H1 (cell line): Measurements from ENCODE around the gene ORC5. TPM values are rescaled to one million over a fixed set of nuclear protein-coding genes. Genes with fewer than 3 reads are reported as not detected.

ENCODE experiments used
- CTCF ChIA-PET: fragments of 300-600 bp; sonication (Branson Sonifier 250); formaldehyde crosslinking; loops from one replicate; lab custom pipeline; 2021; ENCODE audit not compliant: partially characterized antibody; lab: Charles Lee
- POLR2A ChIA-PET: fragments of 300-600 bp; sonication (Branson Sonifier 250); formaldehyde crosslinking; loops from one replicate; lab custom pipeline; 2021; ENCODE audit warnings: inconsistent platforms; ENCODE audit not compliant: partially characterized antibody; lab: Charles Lee
- DNase-seq, 2 experiments: peaks; one replicate each; pipeline versions ENCODE4 v3.0.0 to v3.0.0-alpha.2; 2010 to 2022; ENCODE audit warnings: low spot score in 2 of 2, low read depth in 1 of 2, mixed read lengths in 1 of 2
- FAIRE-seq: peaks from 2 replicates; lab custom pipeline; 2011; peaks lifted over from hg19 to GRCh38; lab: Jason Lieb, UNC
- H2AFZ ChIP-seq: 2 replicates; pipeline ENCODE4 v1.8.1; 2012; ENCODE audit warnings: low read length, inconsistent platforms
- H2AK5ac ChIP-seq: 2 replicates; pipeline ENCODE4 v1.6.1; 2013; ENCODE audit warnings: low read depth, low read length
- H2BK120ac ChIP-seq: replicated peaks from 2 replicates; pipeline ENCODE3; 2013; ENCODE audit warnings: low read depth, low read length, inconsistent platforms
- H2BK12ac ChIP-seq: 2 replicates; pipeline ENCODE4 v1.6.1; 2013; ENCODE audit warnings: low read depth, low read length
- H2BK15ac ChIP-seq: 2 replicates; pipeline ENCODE4 v1.6.1; 2013; ENCODE audit warnings: low read length
- H2BK20ac ChIP-seq: 2 replicates; pipeline ENCODE4 v1.6.1; 2013; ENCODE audit warnings: low read length
- H2BK5ac ChIP-seq: 2 replicates; pipeline ENCODE4 v1.6.1; 2013; ENCODE audit warnings: low read depth, low read length
- H3K14ac ChIP-seq: 2 replicates; pipeline ENCODE4 v1.6.1; 2013; ENCODE audit warnings: inconsistent platforms; ENCODE audit not compliant: insufficient read length
- H3K18ac ChIP-seq: 2 replicates; pipeline ENCODE4 v1.6.1; 2013; ENCODE audit warnings: low read length; ENCODE audit errors: extremely low read depth
- H3K23ac ChIP-seq: 2 replicates; pipeline ENCODE4 v1.6.1; 2013; ENCODE audit warnings: inconsistent platforms; ENCODE audit not compliant: insufficient read length
- H3K23me2 ChIP-seq: 2 replicates; pipeline ENCODE4 v1.6.1; 2013; ENCODE audit warnings: low read depth, low read length
- H3K27ac ChIP-seq: 2 replicates; pipeline ENCODE4 v1.6.1; 2011; ENCODE audit warnings: low read depth, low read length, inconsistent platforms
- H3K27me3 ChIP-seq, 4 experiments: replicated peaks in 1 of 4; 1 replicate in 1 of 4; 2 replicates in 3 of 4; pipeline versions ENCODE4 v1.6.1 to v1.8.1; 2011 to 2013; ENCODE audit warnings: low read length in 3 of 4, mild to moderate bottlenecking in 3 of 4, inconsistent platforms in 2 of 4, mixed read lengths in 2 of 4, moderate library complexity in 1 of 4; ENCODE audit not compliant: control insufficient read depth in 3 of 4, insufficient read depth in 3 of 4; ENCODE audit errors: extremely low read depth in 1 of 4
- H3K36me3 ChIP-seq, 4 experiments: 2 replicates each; pipeline versions ENCODE4 v1.6.1 to v1.8.1; 2011 to 2013; ENCODE audit warnings: mild to moderate bottlenecking in 4 of 4, low read length in 3 of 4, moderate library complexity in 2 of 4, control low read depth in 1 of 4, inconsistent platforms in 1 of 4; ENCODE audit not compliant: insufficient read depth in 4 of 4, control insufficient read depth in 2 of 4
- H3K4ac ChIP-seq: replicated peaks from 2 replicates; pipeline ENCODE3; 2013; ENCODE audit warnings: low read length, low read depth, mixed read lengths, inconsistent platforms; ENCODE audit not compliant: insufficient read length
- H3K4me1 ChIP-seq, 4 experiments: replicated peaks in 1 of 4; 1 replicate in 1 of 4; 2 replicates in 3 of 4; pipeline versions ENCODE4 v1.6.1 to v1.8.1; 2011 to 2013; ENCODE audit warnings: low read length in 3 of 4, inconsistent platforms in 2 of 4, mixed read lengths in 1 of 4; ENCODE audit not compliant: insufficient read depth in 4 of 4, control insufficient read depth in 3 of 4
- H3K4me2 ChIP-seq, 2 experiments: 2 replicates each; pipeline versions ENCODE4 v1.6.1 to v1.8.1; 2011 to 2013; ENCODE audit warnings: low read depth in 2 of 2, low read length in 2 of 2, control low read depth in 1 of 2, inconsistent platforms in 1 of 2, mild to moderate bottlenecking in 1 of 2; ENCODE audit not compliant: insufficient read depth in 1 of 2
- H3K4me3 ChIP-seq, 4 experiments: fragments of 200-600, 300-600 bp in 1 of 4; sonication (generic), shearing (Covaris generic), sonication (Bioruptor Twin) in 1 of 4; 2 replicates each; pipeline versions ENCODE4 v1.5.1 to v1.8.1; 2011 to 2016; ENCODE audit warnings: low read length in 4 of 4, low read depth in 3 of 4, control low read depth in 2 of 4, inconsistent platforms in 2 of 4, mild to moderate bottlenecking in 2 of 4, mixed read lengths in 1 of 4, moderate library complexity in 1 of 4; ENCODE audit not compliant: insufficient read depth in 2 of 4; ENCODE audit errors: extremely low read depth in 1 of 4
- H3K56ac ChIP-seq: replicated peaks from 2 replicates; pipeline ENCODE3; 2013; ENCODE audit warnings: low read depth, mild to moderate bottlenecking, mixed read lengths, low read length, inconsistent platforms; ENCODE audit not compliant: insufficient read length
- H3K79me1 ChIP-seq: 2 replicates; pipeline ENCODE4 v1.6.1; 2013; ENCODE audit warnings: low read depth, low read length, control low read depth
- H3K79me2 ChIP-seq, 2 experiments: 2 replicates each; pipeline versions ENCODE4 v1.6.1 to v1.8.1; 2012 to 2013; ENCODE audit warnings: low read length in 2 of 2, mild to moderate bottlenecking in 2 of 2, inconsistent platforms in 1 of 2; ENCODE audit not compliant: insufficient read depth in 2 of 2, control insufficient read depth in 1 of 2
- H3K9ac ChIP-seq, 4 experiments: replicated peaks in 1 of 4; 1 replicate in 1 of 4; 2 replicates in 3 of 4; pipeline versions ENCODE4 v1.6.1 to v1.8.1; 2011 to 2013; ENCODE audit warnings: low read depth in 3 of 4, low read length in 3 of 4, control low read depth in 2 of 4, mild to moderate bottlenecking in 2 of 4, moderate library complexity in 2 of 4, inconsistent platforms in 1 of 4; ENCODE audit errors: extremely low read depth in 1 of 4
- H3K9me3 ChIP-seq, 2 experiments: 2 replicates each; pipeline versions ENCODE4 v1.6.1 to v1.8.1; 2012 to 2013; ENCODE audit warnings: mild to moderate bottlenecking in 2 of 2, moderate library complexity in 2 of 2, control low read depth in 1 of 2, inconsistent platforms in 1 of 2, low read depth in 1 of 2, low read length in 1 of 2, mixed read lengths in 1 of 2; ENCODE audit not compliant: insufficient read depth in 2 of 2
- H4K20me1 ChIP-seq, 2 experiments: replicated peaks in 1 of 2; 2 replicates each; pipeline versions ENCODE3 to v1.8.1; 2011 to 2013; ENCODE audit warnings: inconsistent platforms in 2 of 2, low read length in 2 of 2, mild to moderate bottlenecking in 1 of 2; ENCODE audit not compliant: insufficient read depth in 2 of 2, control insufficient read depth in 1 of 2
- H4K5ac ChIP-seq: 2 replicates; pipeline ENCODE4 v1.6.1; 2013; ENCODE audit warnings: low read length, low read depth, mixed read lengths, inconsistent platforms; ENCODE audit not compliant: insufficient read length
- H4K8ac ChIP-seq: 2 replicates; pipeline ENCODE4 v1.8.0; 2013; ENCODE audit warnings: mild to moderate bottlenecking, moderate library complexity, low read length, inconsistent platforms; ENCODE audit not compliant: insufficient read depth; ENCODE audit errors: extremely low read depth
- H4K91ac ChIP-seq: replicated peaks from 2 replicates; pipeline ENCODE3; 2013; ENCODE audit warnings: low read length, mixed read lengths, inconsistent platforms; ENCODE audit not compliant: insufficient read length
- ASH2L ChIP-seq: fragments of 200-600, 300-600 bp; sonication (generic); IDR thresholded peaks from one replicate; pipeline ENCODE4 v1.7.1; 2017; ENCODE audit warnings: low read length
- CTBP2 ChIP-seq: IDR thresholded peaks from 2 replicates; pipeline ENCODE4 v1.7.0; 2011; ENCODE audit warnings: borderline replicate concordance, mild to moderate bottlenecking, moderate library complexity, mixed read lengths, low read length; ENCODE audit not compliant: insufficient read depth, insufficient read length
- CTCF ChIP-seq, 3 experiments: IDR thresholded peaks; 1 replicate in 2 of 3; 2 replicates in 1 of 3; pipeline versions ENCODE4 v1.5.1 to v1.6.1; 2011; ENCODE audit warnings: low read length in 3 of 3, mild to moderate bottlenecking in 3 of 3, inconsistent platforms in 2 of 3, low read depth in 1 of 3, moderate library complexity in 1 of 3; ENCODE audit not compliant: insufficient read depth in 1 of 3; ENCODE audit errors: control extremely low read depth in 1 of 3
- JUN ChIP-seq: IDR thresholded peaks from 2 replicates; pipeline ENCODE4 v1.6.1; 2011; ENCODE audit warnings: low read depth, mild to moderate bottlenecking, improper control_type of control experiment, low read length
- SRF ChIP-seq: IDR thresholded peaks from 2 replicates; pipeline ENCODE4 v1.6.1; 2011; ENCODE audit warnings: mild to moderate bottlenecking, low read depth, low read length, moderate library complexity
- TEAD4 ChIP-seq: IDR thresholded peaks from 2 replicates; pipeline ENCODE4 v1.6.1; 2012; ENCODE audit warnings: low read depth, low read length, inconsistent platforms, mixed read lengths
- WGBS, 2 experiments: shearing (Covaris generic) in 1 of 2; methylation state at CpG; one replicate each; pipeline versions ENCODE4 v1.1.6 to v1.1.7; 2013 to 2015; ENCODE audit warnings: low lambda C conversion rate in 2 of 2, mixed read lengths in 2 of 2, inconsistent platforms in 1 of 2, low coverage in 1 of 2, missing lambda C conversion rate in 1 of 2; ENCODE audit not compliant: insufficient replicate concordance in 2 of 2, insufficient coverage in 1 of 2, insufficient read length in 1 of 2; ENCODE audit errors: extremely low coverage in 1 of 2, missing lambda C conversion rate in 1 of 2; 5-methylcytosine and 5-hydroxymethylcytosine counted together
- long read RNA-seq, 2 experiments: library from RNA in 1 of 2; library from capped mRNA in 1 of 2; stranded (forward); transcript quantifications; one replicate each; pipeline ENCODE4 v2.0.0, GENCODE V29; 2021; ENCODE audit warnings: inconsistent platforms in 1 of 2
- polyA minus RNA-seq, 3 experiments: library from RNA; depleted of rRNA, polyadenylated mRNA; stranded (reverse); fragments of >200 nt; gene quantifications; 1 replicate in 2 of 3; 2 replicates in 1 of 3; pipeline ENCODE4 v1.2.3, GENCODE V29; 2011
- polyA plus RNA-seq, 7 experiments: library from polyadenylated mRNA; depleted of rRNA in 3 of 7; stranded (reverse) in 5 of 7; unstranded in 2 of 7; fragments of >200 nt in 5 of 7; fragments of 200-250 nt in 2 of 7; gene quantifications; 1 replicate in 5 of 7; 2 replicates in 1 of 7; 4 replicates in 1 of 7; pipeline versions ENCODE4 v1.2.1 to v1.2.3, GENCODE V29; 2011 to 2013; ENCODE audit warnings: missing spikeins in 2 of 7, mixed read lengths in 2 of 7
- total RNA-seq: library from RNA; stranded (reverse); fragmentation: NEBNext Ultra II Directional; extraction: Animal tissue kit (Norgen Biotek cat#: 25700); gene quantifications from 2 replicates; pipeline ENCODE4 v1.2.1, GENCODE V29; 2021

The ORC5 gene
- total RNA-seq (19.6 and 19.9 TPM in 2 replicates), polyA plus RNA-seq (2011; rRNA removed) (7.7 and 7.8 TPM in 2 replicates), polyA minus RNA-seq (2011; rRNA and poly(A)+ RNA removed) (9.7 and 15.9 TPM in 2 replicates)
- polyA plus RNA-seq (2011; cell fraction: cytosol; rRNA removed), result 8.8 TPM
- polyA plus RNA-seq (2011; cell fraction: nucleus; rRNA removed), result 20.0 TPM
- 13.1 to 20.3 TPM (median 16.9 TPM) in 4 replicates for polyA plus RNA-seq (2012, experiment 1 of 2)
- polyA plus RNA-seq (2012, experiment 2 of 2), result 5.2 TPM
- 25.3 TPM for polyA plus RNA-seq (2013, experiment 1 of 2)
- 27.6 TPM for polyA plus RNA-seq (2013, experiment 2 of 2)
- 9.3 TPM for polyA minus RNA-seq (2011; cell fraction: cytosol; rRNA and poly(A)+ RNA removed)
- 22.6 TPM for polyA minus RNA-seq (2011; cell fraction: nucleus; rRNA and poly(A)+ RNA removed)
- long read RNA-seq, experiment 1, transcript ORC5-201 (14 exons, 1,958 nt), result major isoform, 9 of 19 reads
- long read RNA-seq, experiment 1, partial matches to known transcripts, result 5 of 19 reads
- long read RNA-seq, experiment 1, other reads (novel, unspliced or antisense), result 5 of 19 reads
- long read RNA-seq, experiment 2, transcript ORC5-201 (14 exons, 1,958 nt), result major isoform, 46 of 57 reads
- long read RNA-seq, experiment 2, partial matches to known transcripts, result 1 of 57 reads
- long read RNA-seq, experiment 2, other reads (novel, unspliced or antisense), result 5 of 57 reads

DNA sequence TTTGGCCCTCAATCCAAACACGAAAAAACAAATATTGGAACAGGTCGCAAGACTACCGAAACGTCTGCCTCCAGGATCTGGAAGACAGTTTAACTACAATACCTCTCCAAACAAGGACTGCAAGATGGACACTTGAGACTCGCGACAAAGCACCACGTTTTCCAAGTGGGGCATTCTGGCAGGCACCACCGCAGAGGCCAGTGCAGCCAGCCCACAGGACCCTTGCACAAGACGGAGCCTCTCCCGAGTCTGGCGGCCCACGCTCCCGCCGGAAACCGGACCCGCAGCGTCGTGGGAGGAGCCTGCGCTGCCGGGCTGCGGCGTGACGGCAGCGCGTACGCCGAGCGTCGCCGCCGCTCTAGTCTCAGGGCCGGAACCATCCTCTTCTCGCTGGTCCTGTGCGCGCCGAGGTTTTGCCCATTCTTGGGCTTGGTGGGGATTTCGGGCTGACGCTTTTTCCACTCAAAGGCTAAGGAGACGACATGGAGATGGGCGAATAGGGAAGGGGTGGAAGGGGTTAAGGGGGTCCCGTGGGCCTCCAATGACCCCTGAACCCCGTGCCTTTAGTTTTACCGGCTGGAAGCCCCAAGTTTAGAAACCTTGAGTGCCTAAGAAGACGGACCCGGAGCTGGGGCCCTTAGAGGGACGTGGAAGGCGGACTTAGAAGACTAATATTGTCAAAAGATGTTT, at the start of gene ORC5:
ORC5 (minus strand) TSS at position 283 of the 690 bp plus-strand sequence; CDS start at position 174, 109 bp downstream.
- Histone ChIP-seq H4K91ac (peak within 1 kb of the TSS; percentile 36), H4K8ac (peak within 1 kb of the TSS; percentile 90), H3K23me2 (peaks cover 10% of the 10 kb centered on the region; the same call in 1 of the 2 replicates), H3K18ac (peak within 1 kb of the TSS; percentile 71), H2BK120ac (no peak within 1 kb of the TSS), H2AK5ac (no peak within 1 kb of the TSS), H3K36me3 (peaks cover 0 to 12% (median 4%) of the 10 kb centered on the region in 4 experiments; a peak in 7 of 8 replicates), H3K27ac (peak within 1 kb of the TSS; percentile 70), H3K79me1 (peaks cover 5% of the 10 kb centered on the region; the same call in 1 of the 2 replicates), H3K4me1 (no peaks in the 10 kb centered on the region; a peak in 2 of 7 replicates), H4K5ac (peak within 1 kb of the TSS; percentile 63), H3K23ac (no peak within 1 kb of the TSS), H2BK5ac (peak within 1 kb of the TSS; percentile 69), H4K20me1 (no peaks in the 10 kb centered on the region), H2BK15ac (no peak within 1 kb of the TSS), H2BK20ac (no peak within 1 kb of the TSS), H3K27me3 (no peaks in the 10 kb centered on the region), H3K79me2 (peaks cover 11 to 33% of the 10 kb centered on the region in 2 experiments; a peak in 3 of 4 replicates), H3K4ac (peak within 1 kb of the TSS; percentile 57), H3K4me3 (peak within 1 kb of the TSS; percentile 75 to 99 (median 87)), H3K9ac (peak within 1 kb of the TSS; percentile 75 to 99 (median 82)), H2AFZ (peak within 1 kb of the TSS; percentile 90), H3K14ac (no peak within 1 kb of the TSS), H2BK12ac (no peak within 1 kb of the TSS), H3K9me3 (peaks cover 8 to 12% of the 10 kb centered on the region in 2 experiments), H3K4me2 (peak within 1 kb of the TSS; percentile 68 to 84), H3K56ac (no peak within 1 kb of the TSS)
- CTCF ChIA-PET, result interaction anchor here (1.4 kb wide), 1 partner anchor 23 kb away, joined by 4 read pairs; no protein-coding TSS in a partner anchor
- FAIRE-seq (no peak), DNase-seq (peak; percentile 27 to 76)
- POLR2A ChIA-PET, result interaction anchor here (0.7 to 1.3 kb wide), 3 partner anchors 9 to 16 kb away, joined by 3 read pairs; no protein-coding TSS in a partner anchor
- WGBS, 2 experiments, result 3% methylated on average over 35 of the region's 47 CpGs; no CpG with 5 or more reads in 1 of the 2 experiments
- TF ChIP-seq ASH2L, result peak; percentile 72
- TF ChIP-seq SRF, result peak; percentile 38; the same call in 1 of the 2 replicates
- TF ChIP-seq CTCF (IDR thresholded peaks at IDR 0.05; ENCODE audit: control extremely low read depth in 1 of 3, insufficient read depth in 1 of 3, low read depth in 1 of 3, low read length in 3 of 3), result no peak
- 0 out of 2 replicates have a peak, but pooled peaks have one; percentile 15 for TF ChIP-seq TEAD4
- no peak for TF ChIP-seq JUN
- TF ChIP-seq CTBP2, result no peak
